Muscle layer of colon (tissue), 2 donors: ENCODE data around the gene COQ8B.
"Not testable (repeated sequence)": the region's sequence is repeated elsewhere in the genome, so short reads cannot be mapped to it uniquely, and the experiment has no call there.

ENCODE experiments used
- H3K27ac ChIP-seq: one replicate; pipeline ENCODE4 v1.7.0; 2013; ENCODE audit warnings: low read depth, mild to moderate bottlenecking, low read length, moderate library complexity
- H3K27me3 ChIP-seq, 2 donors: one replicate each; pipeline ENCODE4 v1.7.0; 2013; ENCODE audit warnings: low read length in 2 of 2, mild to moderate bottlenecking in 2 of 2; ENCODE audit not compliant: insufficient read depth in 2 of 2, control insufficient read depth in 1 of 2
- H3K36me3 ChIP-seq: one replicate; pipeline ENCODE4 v1.7.0; 2013; ENCODE audit warnings: mild to moderate bottlenecking, low read length; ENCODE audit not compliant: insufficient read depth
- H3K4me1 ChIP-seq: one replicate; pipeline ENCODE4 v1.7.0; 2013; ENCODE audit warnings: mild to moderate bottlenecking, low read length; ENCODE audit not compliant: insufficient read depth
- H3K4me3 ChIP-seq, 2 donors: one replicate each; pipeline ENCODE4 v1.7.0; 2013; ENCODE audit warnings: low read length in 2 of 2, low read depth in 1 of 2, mild to moderate bottlenecking in 1 of 2, moderate library complexity in 1 of 2
- H3K9ac ChIP-seq: one replicate; pipeline ENCODE4 v1.7.0; 2013; ENCODE audit warnings: low read length
- H3K9me3 ChIP-seq: one replicate; pipeline ENCODE4 v1.7.0; 2013; ENCODE audit warnings: mild to moderate bottlenecking, low read length
- donor health status: abdominal sarcoma.
- donor health status: Adenocarcinoma of cecum.

COQ8B gene

DNA sequence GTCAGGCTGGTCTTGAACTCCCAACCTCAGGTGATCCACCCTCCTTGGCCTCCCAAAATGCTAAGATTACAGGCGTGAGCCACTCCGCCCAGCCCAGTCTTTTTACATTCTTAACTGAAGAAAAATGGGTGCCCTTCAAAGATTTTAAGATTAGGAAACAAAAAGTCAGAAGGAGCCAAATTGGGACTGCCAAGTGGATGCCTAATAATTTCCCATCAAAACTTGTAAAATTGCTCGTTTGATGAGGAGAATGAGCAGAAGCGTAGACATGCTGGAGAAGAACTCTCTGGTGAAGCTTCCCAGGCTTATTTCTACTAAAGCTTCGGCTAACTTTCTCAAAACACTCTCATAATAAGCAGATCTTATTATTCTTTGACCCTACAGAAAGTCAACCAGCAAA, 57.6 kb downstream of the COQ8B start:
- no peak overlapping the region for H3K4me3 ChIP-seq
- H3K9me3 ChIP-seq, result no peaks in the 10 kb centered on the region
- H3K36me3 ChIP-seq, result no peaks in the 10 kb centered on the region
- no peak overlapping the region for H3K9ac ChIP-seq
- no peaks in the 10 kb centered on the region for H3K27me3 ChIP-seq
- H3K4me1 ChIP-seq, result peaks cover 8% of the 10 kb centered on the region
- no peak overlapping the region for H3K27ac ChIP-seq

DNA sequence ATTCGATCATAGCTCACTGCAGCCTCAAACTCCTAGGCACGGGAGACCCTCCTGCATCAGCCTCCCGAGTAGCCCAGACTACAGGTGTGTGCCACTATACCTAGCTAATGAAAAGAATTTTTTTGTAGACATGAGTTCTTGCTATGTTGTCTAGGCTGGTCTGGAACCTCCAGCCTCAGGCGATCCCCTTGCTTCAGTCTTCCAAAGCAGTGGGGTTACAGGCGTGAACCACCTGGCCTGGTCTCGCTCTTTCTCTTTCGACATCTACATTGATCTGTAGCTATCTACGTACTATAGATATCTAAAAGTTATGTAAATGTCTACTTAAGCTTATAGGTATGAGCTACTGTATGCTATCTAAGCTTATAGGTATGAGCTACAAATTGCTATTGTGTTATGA, 58.7 kb downstream of the COQ8B start:
- H3K4me3 ChIP-seq, result no peak overlapping the region

GRCh38 chr19:40655684-40656083, 61.0 kb downstream of the COQ8B start:
- H3K4me1 ChIP-seq, result peaks cover 15% of the 10 kb centered on the region
- H3K9ac ChIP-seq, result not testable (repeated sequence)

More for the DNA sequence above, 58.7 kb downstream of the COQ8B start:
- no peak overlapping the region for H3K27ac ChIP-seq
- no peaks in the 10 kb centered on the region for H3K4me1 ChIP-seq
- H3K9ac ChIP-seq, result no peak overlapping the region
- no peaks in the 10 kb centered on the region for H3K36me3 ChIP-seq
- H3K9me3 ChIP-seq, result no peaks in the 10 kb centered on the region
- H3K27me3 ChIP-seq, result no peaks in the 10 kb centered on the region

DNA sequence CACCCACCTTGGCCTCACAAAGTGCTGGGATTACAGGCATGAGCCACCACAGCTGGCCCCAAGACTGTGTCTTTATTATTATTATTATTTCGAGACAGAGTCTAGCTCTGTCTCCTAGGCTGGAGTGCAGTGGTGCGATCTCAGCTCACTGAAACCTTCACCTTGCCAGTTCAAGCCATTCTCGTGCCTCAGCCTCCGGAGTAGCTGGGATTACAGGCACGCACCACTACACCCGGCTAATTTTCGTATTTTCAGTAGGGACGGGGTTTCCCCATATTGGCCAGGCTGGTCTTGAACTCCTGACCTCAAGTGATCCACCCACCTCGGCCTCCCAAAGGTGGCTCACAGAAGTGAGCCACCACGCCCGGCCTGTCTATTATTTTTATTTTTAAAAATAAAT, 64.4 kb downstream of the COQ8B start:
- H3K27ac ChIP-seq, H3K4me3 ChIP-seq, H3K27me3 ChIP-seq, H3K36me3 ChIP-seq, H3K9ac ChIP-seq, H3K9me3 ChIP-seq: not testable (repeated sequence)
- H3K4me1 ChIP-seq, result peaks cover 21% of the 10 kb centered on the region

More at GRCh38 chr19:40655684-40656083, 61.0 kb downstream of the COQ8B start:
- H3K27me3 ChIP-seq, H3K36me3 ChIP-seq, H3K27ac ChIP-seq, H3K4me3 ChIP-seq, H3K9me3 ChIP-seq: not testable (repeated sequence)

- peak overlapping the region in 1 of 2 donors; percentile 5 for H3K4me3 ChIP-seq
- H3K9ac ChIP-seq, result no peak overlapping the region
- H3K36me3 ChIP-seq, result no peaks in the 10 kb centered on the region
- no peaks in the 10 kb centered on the region for H3K27me3 ChIP-seq
- no peaks in the 10 kb centered on the region for H3K9me3 ChIP-seq
- H3K27ac ChIP-seq, result peak overlapping the region; percentile 7
- H3K4me1 ChIP-seq, result peaks cover 30% of the 10 kb centered on the region
Observed at GRCh38 chr19:40650749-40651305, 65.9 kb downstream of the COQ8B start.

DNA sequence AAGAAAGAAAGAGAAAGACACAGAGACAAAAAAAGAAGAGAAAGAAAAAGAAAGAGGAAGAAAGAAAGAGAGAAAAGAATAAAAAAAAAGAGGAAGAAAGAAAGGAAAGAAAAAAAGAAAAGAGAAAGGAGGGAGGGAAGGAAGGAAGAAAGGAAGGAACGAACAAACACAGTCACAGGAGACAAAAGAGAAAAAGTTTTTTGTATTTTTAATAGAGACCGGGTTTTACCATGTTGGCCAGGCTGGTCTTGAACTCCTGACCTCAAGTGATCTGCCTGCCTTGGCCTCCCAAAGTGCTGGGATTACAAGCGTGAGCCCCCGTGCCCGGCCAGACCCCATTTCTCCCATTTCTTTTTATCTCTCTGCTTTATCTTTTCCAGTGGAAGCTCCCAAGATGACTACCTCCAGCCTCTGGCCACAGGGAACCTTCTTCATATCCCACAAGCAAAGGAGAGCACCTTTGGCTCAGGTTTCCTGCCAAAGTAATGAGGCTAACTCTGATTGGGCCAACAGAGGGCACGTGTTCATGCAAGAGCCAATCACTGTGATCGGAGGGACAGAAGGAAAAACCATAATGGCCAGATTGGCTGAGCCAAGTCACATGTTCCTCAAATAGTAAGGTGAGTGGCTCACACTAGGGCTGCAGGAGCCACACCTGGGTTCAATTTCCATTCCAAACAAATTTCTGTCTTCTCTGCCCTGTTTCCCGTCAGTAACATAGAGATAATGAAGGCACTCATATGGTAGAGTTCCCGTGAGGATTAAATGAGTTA, 66.6 kb downstream of the COQ8B start:
- H3K9ac ChIP-seq, H3K9me3 ChIP-seq, H3K27me3 ChIP-seq, H3K36me3 ChIP-seq, H3K27ac ChIP-seq, H3K4me3 ChIP-seq: not testable (repeated sequence)
- H3K4me1 ChIP-seq, result peaks cover 38% of the 10 kb centered on the region

DNA sequence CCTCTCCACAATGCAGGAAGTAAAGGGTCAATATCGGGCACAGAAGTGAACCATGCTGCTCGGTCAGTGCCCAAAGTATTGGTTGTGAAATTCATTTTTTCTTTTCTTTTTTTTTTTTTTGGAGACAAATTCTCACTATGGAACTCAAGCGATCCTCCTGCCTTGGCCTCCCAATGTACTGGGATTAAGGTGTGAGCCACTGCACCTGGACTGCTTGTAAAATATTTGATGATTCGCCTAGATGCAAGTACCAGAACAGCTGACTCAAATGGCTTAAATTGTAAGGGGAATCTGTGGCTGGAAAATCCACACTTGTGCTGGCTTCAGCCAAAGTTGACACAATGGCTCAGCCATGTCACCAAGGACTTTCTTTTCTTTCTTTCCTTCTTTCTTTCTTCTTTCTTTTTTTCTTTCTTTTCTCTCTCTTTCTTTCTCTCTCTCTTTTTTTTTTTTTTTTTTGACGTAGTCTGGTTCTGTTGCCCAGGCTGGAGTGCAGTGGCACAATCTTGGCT, 69.9 kb downstream of the COQ8B start:
- Histone ChIP-seq H3K27me3 (no peaks in the 10 kb centered on the region), H3K9me3 (no peaks in the 10 kb centered on the region), H3K27ac (peak overlapping the region; percentile 78), H3K36me3 (no peaks in the 10 kb centered on the region), H3K9ac (no peak overlapping the region), H3K4me3 (peak overlapping the region in 1 of 2 donors; percentile 3), H3K4me1 (peaks cover 43% of the 10 kb centered on the region)

DNA sequence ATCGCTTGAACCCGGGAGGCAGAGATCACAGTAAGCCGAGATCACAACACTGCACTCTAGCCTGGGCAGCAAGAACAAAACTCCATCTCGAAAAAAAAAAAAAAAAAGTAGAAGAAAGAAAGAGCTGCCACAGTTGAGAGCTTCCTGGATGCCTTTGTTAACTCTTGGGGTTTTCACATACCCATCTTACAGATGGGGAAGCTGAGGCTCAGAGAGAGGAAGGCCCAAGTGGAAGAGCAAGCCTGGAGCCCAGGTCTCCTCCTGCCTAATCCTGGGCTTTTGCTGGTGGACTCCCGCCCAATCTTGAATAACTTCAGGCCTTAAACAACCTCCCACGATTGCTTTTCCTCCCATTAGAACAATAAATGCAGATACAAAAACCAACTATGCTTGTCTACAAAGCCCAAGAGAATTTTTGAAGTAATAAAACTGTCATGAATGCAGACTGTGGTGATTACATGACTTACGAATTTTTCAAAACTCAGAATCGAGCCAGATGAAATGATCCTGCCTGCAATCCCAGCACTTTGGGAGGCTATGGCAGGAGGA, 73.9 kb downstream of the COQ8B start:
- peaks cover 33% of the 10 kb centered on the region for H3K4me1 ChIP-seq
- no peaks in the 10 kb centered on the region for H3K27me3 ChIP-seq
- H3K9ac ChIP-seq, result no peak overlapping the region
- no peaks in the 10 kb centered on the region for H3K9me3 ChIP-seq
- H3K4me3 ChIP-seq, result no peak overlapping the region
- H3K36me3 ChIP-seq, result no peaks in the 10 kb centered on the region
- no peak overlapping the region for H3K27ac ChIP-seq

- H3K9ac ChIP-seq, result no peak overlapping the region
- H3K9me3 ChIP-seq, result no peaks in the 10 kb centered on the region
- H3K27me3 ChIP-seq, result no peaks in the 10 kb centered on the region
- H3K27ac ChIP-seq, result no peak overlapping the region
- H3K4me3 ChIP-seq, result no peak overlapping the region
- H3K36me3 ChIP-seq, result no peaks in the 10 kb centered on the region
- H3K4me1 ChIP-seq, result peaks cover 33% of the 10 kb centered on the region
Observed at GRCh38 chr19:40642051-40642706, 74.5 kb downstream of the COQ8B start.
